Epidermal melanocyte (primary cell): ENCODE measurements around the gene APAF1.
"Not testable (repeated sequence)": the region's sequence is repeated elsewhere in the genome, so short reads cannot be mapped to it uniquely, and the experiment has no call there.

Source experiments
- DNase-seq: peaks from one replicate; pipeline ENCODE4 v3.0.0; 2011; ENCODE audit warnings: low spot score; ENCODE audit not compliant: insufficient read length

APAF1 gene

GRCh38 chr12:98644712-98645571 is at the start of gene APAF1, which contains the start of gene IKBIP:
APAF1 (plus strand) TSS chr12:98645290; CDS start chr12:98648360, 3,070 bp downstream.
IKBIP (minus strand) TSS chr12:98644788; CDS start chr12:98644701, 87 bp downstream.
- DNase-seq, result peak; percentile 81

GRCh38 chr12:98597313-98597712 is 47.8 kb upstream of the APAF1 start:
- not testable (repeated sequence) for DNase-seq

- no peak for DNase-seq
These were observed 43.2 kb upstream of the APAF1 start for GRCh38 chr12:98601924-98602323.

- no peak for DNase-seq
These were observed 38.6 kb upstream of the APAF1 start for GRCh38 chr12:98606359-98606988.

GRCh38 chr12:98610596-98610995 is 34.5 kb upstream of the APAF1 start:
- DNase-seq, result no peak

GRCh38 chr12:98612696-98613334 is 32.3 kb upstream of the APAF1 start:
- no peak for DNase-seq

GRCh38 chr12:98618952-98619351 is 26.1 kb upstream of the APAF1 start:
- no peak for DNase-seq

GRCh38 chr12:98635657-98636323 is 9.3 kb upstream of the APAF1 start:
- DNase-seq, result no peak

- no peak for DNase-seq
These were observed 8.0 kb upstream of the APAF1 start for GRCh38 chr12:98637068-98637467.

GRCh38 chr12:98638009-98638408 is 7.1 kb upstream of the APAF1 start:
- no peak for DNase-seq

- DNase-seq, result no peak
These were observed 5.6 kb upstream of the APAF1 start for GRCh38 chr12:98639491-98639890.

- DNase-seq, result not testable (repeated sequence)
These were observed 2.3 kb upstream of the APAF1 start for GRCh38 chr12:98642801-98643200.

GRCh38 chr12:98644433-98644711 is 718 bp upstream of the APAF1 start:
- DNase-seq, result no peak

- DNase-seq, result no peak
These were observed 530 bp downstream of the APAF1 start for GRCh38 chr12:98645572-98646067.

GRCh38 chr12:98646294-98647090 is 1.4 kb downstream of the APAF1 start:
- DNase-seq, result no peak

GRCh38 chr12:98651328-98651727 is 6.2 kb downstream of the APAF1 start:
- DNase-seq, result no peak

- peak; percentile 32 for DNase-seq
These were observed 8.9 kb downstream of the APAF1 start for GRCh38 chr12:98653866-98654493.

- no peak for DNase-seq
These were observed 11.4 kb downstream of the APAF1 start for GRCh38 chr12:98656289-98657101.

- no peak for DNase-seq
These were observed 15.4 kb downstream of the APAF1 start for GRCh38 chr12:98660521-98660920.
